GF-D8 (cell line): Measurements from ENCODE around the gene ANTXR1.

Source experiments
- DNase-seq: peaks from one replicate; lab custom pipeline; 2025; lab: John Stamatoyannopoulos, UW

The ANTXR1 gene

DNA sequence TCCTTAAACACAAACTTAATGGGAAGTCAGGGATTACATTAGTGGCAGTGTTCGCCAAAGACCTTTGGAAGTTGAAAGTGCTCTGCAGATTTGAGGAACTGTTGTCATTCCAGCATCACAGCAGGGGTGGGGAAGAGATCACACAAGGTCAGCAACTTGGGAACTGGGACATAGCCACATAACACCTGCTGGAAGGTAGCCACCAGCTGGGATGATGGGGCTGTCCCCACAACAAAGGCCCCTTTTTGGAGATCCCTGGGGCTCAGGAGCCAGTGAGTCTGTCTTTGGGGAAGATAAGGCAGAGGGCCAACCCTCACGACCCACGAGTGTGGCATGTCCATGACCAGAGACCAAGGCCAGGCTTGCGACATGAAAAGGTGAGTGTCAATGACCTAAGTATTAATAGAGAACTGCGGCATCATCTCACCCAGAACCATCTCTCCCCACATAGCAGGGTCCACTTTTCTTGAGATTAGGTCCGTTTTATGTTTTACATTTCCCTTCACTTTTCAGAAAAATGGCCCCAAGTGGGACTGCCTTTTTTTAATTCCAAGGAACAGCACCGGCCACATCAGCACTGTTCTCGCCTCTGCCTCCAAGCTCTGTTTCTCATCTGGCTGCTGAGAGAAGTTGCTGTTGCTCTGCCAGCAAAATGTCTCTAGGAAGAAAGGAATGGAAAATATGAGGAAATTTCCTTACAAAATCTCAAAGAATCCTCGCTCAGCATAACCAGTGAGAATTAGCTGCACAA, 267.1 kb downstream of the ANTXR1 start:
- DNase-seq, result no peak

DNA sequence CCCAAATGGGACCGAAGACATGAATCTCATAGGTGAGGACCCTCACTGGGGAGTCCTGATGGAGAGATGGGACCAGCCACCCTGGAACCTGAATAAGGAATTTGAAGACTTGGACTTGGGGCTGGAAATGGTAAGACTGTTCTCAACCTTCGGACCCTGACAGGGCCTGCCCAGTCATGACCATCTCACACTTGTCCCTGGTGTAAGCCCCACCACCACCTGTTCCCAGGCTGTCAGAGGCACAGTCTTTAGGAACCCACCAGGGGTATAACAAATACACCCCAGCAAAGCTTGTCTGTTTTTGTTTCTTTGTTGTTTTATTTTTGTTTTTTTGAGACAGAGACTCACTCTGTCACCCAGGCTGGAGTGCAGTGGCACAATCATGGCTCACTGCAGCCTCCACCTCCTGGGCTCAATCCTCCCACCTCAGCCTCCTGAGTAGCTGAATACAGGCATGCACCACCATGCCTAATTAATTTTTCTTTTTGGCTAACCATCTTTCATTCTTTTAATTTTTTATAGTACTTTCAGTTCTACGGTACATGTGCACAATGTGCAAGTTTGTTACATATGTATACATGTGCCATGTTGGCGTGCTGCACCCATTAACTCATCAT, 267.9 kb downstream of the ANTXR1 start:
- no peak for DNase-seq

DNA sequence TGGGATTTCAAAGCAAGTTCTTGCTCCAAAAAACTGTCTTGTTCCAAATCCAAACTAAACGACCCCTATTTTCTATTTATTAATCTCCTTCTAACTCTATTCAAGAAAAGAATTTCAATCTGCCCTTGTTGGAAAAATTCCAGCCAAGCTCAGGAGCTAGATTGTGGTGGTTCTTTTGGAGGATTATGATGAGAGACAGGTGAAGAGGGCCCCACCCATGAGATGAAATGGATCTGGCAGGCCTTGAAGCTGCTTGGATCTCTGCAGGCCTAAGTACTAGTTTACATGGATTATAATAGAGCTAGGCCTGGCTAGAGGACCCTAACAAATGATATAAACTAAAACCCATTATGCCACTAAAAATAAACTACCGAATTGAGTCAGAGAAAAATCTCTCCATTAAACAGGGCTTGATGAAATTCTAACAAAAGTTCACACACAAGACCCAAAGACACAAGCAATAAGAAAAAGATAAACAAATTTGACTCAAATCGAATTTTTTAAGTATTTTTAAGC, 272.5 kb downstream of the ANTXR1 start:
- DNase-seq, result no peak

DNA sequence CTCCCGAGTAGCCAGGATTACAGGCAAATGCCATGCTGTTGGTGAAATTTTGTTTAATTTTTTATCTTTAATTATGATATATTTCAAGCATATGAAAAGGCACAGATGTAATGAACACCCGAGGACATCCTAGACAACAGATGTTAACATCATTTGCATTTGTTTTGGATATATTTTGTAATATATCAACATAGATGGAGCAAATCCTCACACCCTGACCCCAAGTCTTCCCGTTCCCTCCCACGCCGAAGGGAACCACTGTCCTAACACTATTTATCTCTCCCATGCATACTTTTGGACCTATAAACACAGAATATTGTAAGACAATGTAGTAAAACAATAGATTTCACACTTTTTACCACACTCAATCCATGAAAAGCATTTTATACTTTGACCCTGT, 274.6 kb downstream of the ANTXR1 start:
- no peak for DNase-seq

DNA sequence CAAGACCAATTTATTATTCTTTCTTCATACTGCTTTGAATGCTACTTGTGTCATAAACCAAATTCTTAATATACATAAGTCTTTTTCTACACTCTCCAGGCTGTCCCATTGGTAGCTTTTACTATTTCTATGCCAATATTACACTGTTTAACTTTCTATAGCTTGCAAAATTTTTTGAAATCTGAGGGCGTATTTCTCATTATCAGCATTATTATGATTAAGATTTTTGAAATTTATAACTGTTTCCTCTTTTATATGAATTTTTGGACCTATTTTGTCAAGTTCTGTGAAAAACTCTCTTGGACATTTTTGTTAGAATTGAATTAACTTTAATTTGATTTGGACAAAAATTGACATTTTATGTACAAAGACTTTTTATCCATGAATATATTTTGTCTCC, 275.4 kb downstream of the ANTXR1 start:
- no peak for DNase-seq

DNA sequence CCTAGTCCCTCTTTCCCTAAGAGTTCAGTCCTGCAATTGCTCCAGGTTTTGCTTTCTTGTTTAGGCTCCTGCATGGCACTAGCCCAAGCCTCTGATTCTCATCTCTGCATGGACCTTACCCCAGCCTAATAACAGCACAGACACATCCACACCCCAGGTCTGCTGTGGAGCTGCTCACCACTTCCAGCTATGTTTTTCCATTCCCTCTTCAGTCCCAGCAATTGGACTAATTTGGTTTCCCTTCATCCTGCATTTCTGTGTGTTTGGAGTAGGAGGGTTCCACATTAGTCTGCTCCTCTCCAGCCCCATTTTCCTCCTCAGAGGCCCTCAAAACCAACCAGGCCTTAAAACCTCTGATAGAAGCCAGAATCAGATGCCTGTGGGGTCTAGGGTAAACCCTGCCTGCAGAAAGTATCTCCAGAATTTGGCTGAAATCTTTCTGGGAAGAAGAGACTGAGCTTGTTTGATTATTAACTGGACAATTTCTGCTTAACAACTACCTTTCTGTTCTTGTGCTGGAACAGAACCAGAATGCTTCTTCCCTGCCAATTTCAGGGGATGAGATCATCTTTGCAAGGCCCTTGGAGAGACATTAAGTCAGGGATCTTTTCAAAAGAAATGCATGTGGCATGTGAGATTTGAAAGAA, 278.1 kb downstream of the ANTXR1 start:
- no peak for DNase-seq

DNA sequence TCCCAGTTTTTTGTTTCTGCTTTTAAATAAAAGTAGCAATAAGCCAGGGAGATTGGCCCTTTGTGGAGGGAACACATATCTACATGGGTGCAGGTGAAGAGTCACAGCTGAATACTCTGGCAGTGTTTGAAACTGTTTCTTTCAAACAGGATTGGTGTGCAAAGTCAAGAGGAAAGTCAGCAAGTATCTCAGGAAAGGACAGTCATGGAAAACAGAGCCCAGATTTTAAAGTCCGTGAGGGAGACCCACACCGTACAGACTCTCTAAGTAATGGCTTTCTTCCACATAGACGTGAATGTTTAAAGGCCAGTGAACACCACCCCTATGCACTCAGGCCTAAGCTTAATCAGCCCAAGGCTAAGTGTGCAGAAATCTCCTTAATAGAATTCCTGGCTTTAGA, 278.7 kb downstream of the ANTXR1 start:
- no peak for DNase-seq

DNA sequence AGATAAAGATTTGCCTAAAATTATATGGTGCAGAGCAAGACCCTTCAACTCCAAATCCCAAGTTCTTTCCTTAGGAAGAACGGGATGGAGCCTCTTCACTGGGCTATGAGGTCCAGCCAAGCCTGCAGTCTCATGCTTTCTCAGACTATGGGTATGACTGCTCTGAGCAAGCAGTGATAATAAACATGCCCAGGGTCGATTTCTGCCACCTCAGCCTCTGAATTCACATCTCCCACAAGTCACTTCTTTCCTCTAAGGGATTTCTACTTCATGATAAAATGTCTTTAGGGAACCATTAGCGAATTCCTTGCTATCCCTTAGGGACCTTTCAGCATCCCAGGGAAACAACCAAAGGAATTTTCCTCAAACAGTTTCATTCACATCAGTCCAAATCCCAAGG, 279.3 kb downstream of the ANTXR1 start:
- DNase-seq, result no peak

DNA sequence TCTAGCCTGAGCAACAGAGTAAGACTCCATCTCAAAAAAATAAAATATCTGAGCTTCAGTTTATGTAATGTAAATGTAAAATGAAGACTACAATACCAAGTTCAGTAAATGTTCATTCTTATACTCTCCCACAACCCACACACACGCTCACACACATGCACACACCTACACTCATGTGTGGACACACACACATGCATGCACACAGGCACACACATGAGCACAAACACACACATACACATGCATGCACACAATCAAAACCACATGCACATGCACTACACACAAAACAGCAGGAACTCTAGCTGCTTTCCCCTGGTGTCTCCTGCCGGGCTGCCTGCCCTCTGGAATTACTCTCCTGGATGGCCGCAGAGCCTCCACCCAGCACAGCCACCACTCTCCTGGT, 283.4 kb downstream of the ANTXR1 start:
- DNase-seq, result no peak

DNA sequence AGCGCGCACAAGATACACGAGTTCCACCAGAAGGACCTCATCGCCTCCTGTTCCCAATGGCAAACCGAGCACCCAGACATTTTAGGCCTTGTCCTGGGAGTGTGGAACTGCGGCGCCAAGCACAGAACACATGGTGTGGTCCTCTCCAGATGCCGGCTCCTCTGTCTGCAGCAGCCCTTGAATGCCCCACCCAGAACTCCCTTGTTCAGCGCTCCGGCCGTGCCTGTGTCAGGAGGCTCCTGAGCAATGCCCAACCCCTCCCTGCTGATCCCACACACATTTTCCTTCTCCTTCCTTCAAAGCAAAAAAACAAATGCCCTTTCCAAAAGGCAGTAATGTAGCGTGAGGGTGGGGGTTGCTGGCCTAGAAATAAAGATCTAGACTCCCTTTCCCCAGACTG, 284.2 kb downstream of the ANTXR1 start:
- DNase-seq, result no peak

DNA sequence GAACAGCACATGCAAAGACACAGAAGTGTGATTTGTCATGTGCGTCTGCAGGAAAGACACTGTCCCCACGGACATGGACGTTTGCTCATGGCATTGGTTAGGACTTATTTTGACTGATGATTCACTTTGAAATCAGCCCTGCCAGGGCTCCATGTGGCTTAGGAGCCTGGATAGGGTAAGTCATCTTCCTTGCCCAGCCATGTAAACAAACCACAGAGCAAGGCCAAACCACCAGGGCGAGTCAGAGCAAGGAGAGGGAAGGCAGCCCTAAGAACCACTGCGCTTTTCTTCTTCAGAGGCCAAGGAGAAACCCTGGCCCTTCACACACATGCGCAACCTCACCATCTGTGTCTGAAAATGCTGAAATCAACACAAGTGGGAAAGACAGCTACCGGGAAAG, 285.3 kb downstream of the ANTXR1 start:
- no peak for DNase-seq

DNA sequence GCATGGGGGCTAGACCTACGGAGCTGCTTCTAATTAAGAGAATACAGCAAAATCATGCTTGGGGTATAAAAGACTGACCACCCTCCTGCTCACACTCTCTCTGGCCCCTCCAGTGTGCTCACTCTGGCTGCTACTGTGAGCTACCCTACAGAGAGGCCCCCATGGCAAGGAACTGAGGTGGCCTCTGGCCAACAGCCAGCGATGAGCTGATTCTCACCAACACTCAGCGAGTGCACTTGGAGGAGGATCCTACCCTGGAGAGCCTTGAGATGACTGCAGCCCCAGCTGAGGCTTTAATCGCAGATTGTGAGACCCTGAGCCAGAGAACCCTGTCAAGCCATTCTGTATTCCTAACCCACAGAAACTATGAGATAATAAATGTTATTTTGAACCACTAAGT, 285.9 kb downstream of the ANTXR1 start:
- DNase-seq, result no peak
